GM13976 (cell line): ENCODE results near the gene SLC27A3.
A peak's percentile ranks its signal among the peaks of the same experiment; 100 is the strongest.

ENCODE experiments used
- DNase-seq: peaks from one replicate; pipeline ENCODE4 v3.0.0; 2012; ENCODE audit warnings: low spot score
- CTCF ChIP-seq: IDR thresholded peaks from 2 replicates; pipeline ENCODE4 v1.5.1; 2012; ENCODE audit warnings: borderline replicate concordance, mild to moderate bottlenecking; ENCODE audit not compliant: insufficient read depth; ENCODE audit errors: extremely low read depth, missing control alignments, control extremely low read depth
- in situ Hi-C: fragments of 300-500 bp; cut with MboI; formaldehyde crosslinking; loops from one replicate; pipeline ENCODE4 v1.12.0; 2022; ENCODE audit warnings: low sequenced_read_pairs, mixed read lengths, inconsistent platforms; ENCODE audit not compliant: unreplicated experiment

SLC27A3 gene

GRCh38 chr1:153790313-153790965, 15.2 kb downstream of the SLC27A3 start:
- in situ Hi-C loops, result loop anchor here (10.0 kb wide), 1 partner anchor 194 kb away; the partner anchor contains the start of gene RAB13
- no peak for DNase-seq
- no peak for TF ChIP-seq CTCF

DNA sequence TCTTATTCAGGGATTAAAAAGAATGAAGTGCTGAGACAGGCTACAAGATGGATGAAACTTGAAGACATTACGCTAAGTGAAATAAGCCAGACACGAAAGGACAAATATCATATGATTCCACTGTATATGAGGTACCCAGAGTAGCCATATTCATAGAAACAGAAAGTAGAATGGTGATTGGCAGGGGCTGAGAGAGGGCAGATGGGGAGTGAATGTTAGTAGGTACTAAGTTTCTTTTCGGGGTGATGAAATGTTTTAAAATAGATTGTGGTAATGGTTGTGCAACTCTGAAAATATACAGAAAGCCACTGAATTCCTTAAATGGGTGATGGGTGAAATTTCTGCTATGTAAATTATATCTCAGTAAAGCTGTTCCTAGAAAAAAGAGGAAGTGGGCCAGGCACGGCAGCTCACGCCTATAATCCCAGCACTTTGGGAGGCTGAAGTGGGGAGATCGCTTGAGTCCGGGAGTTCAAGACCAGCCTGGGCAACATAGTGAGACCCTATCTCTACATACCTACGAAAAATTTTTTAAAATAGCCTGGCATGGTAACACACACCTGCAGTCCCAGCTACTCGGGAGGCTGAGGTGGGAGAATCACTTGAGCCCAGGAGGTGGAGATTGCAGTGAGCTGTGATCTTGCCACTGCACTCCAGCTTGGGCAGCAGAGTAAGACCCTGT, 15.9 kb downstream of the SLC27A3 start:
- in situ Hi-C loops, result loop anchor here (10.0 kb wide), 1 partner anchor 194 kb away; the partner anchor contains the start of gene RAB13
- DNase-seq, result peak; percentile 85
- no peak for TF ChIP-seq CTCF

DNA sequence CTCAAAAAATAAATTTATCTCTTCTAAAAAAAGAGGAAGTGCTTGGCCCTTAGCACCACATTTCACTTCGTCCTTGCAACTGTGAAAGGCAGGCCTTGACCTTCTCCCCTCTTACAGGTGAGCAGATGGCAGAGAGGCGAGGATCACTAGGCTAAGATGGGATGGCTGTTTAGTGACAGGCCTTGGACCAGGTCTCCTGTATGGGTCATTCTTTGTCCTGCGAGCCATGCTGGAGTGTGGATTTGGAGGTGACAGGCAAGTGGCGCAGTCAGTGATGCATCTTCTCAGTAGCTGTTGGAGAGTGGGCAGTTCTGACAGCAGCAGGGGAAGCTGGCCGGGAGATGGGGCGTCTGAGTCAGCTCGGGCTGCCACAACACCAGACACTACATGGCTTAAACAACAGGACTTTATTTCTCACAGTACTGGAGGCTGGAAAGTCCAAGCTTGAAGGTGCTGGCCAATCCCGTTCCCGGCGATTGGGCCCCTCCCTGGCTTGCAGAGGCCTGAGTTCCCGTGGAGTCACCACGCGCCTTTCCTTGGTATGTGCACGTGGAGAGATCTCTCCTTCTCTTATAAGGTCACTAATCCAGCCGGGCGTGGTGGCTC, 16.5 kb downstream of the SLC27A3 start:
- DNase-seq, result no peak
- in situ Hi-C loops, result loop anchor here (10.0 kb wide), 1 partner anchor 193 kb away; the partner anchor contains the start of gene RAB13
- no peak for TF ChIP-seq CTCF

- no peak for TF ChIP-seq CTCF
- peak; percentile 20 for DNase-seq
- in situ Hi-C loops, result loop anchor here (10.0 kb wide), 1 partner anchor 192 kb away; the partner anchor contains the start of gene RAB13
Observed at GRCh38 chr1:153792631-153793041, 17.4 kb downstream of the SLC27A3 start.

- TF ChIP-seq CTCF, result no peak
- in situ Hi-C loops, result loop anchor here (10.0 kb wide), 1 partner anchor 191 kb away; the partner anchor contains the start of gene RAB13
- peak; percentile 12 for DNase-seq
Observed at GRCh38 chr1:153793261-153793972, 18.2 kb downstream of the SLC27A3 start.
